GM12878 (cell line): Measurements from ENCODE around the gene UBAP1L. TPM values are rescaled to one million over a fixed set of nuclear protein-coding genes. Genes with fewer than 3 reads are reported as not detected.

Experiments used
- ATAC-seq: fragments of 200-7000 bp; cut with Tn5 transposase; 3 replicates; pipeline ENCODE4 v1.9.1; 2020; ENCODE audit warnings: mild to moderate bottlenecking, moderate library complexity
- BruUV-seq: library from RNA; stranded (reverse); fragments of 400-500 nt; replicated peaks from 2 replicates; lab custom pipeline; 2021; lab: Mats Ljungman, UMichigan
- CTCF ChIA-PET: fragments of 300-600 bp; sonication (Branson Sonifier 250); formaldehyde crosslinking; extraction: SDS; loops from one replicate; lab custom pipeline; 2021; ENCODE audit warnings: inconsistent platforms; lab: Yijun Ruan, JAX
- POLR2A ChIA-PET: fragments of 350-600 bp; formaldehyde crosslinking; extraction: SDS; loops from one replicate; lab custom pipeline; 2021; ENCODE audit warnings: inconsistent platforms; lab: Charles Lee
- RAD21 ChIA-PET: fragments of 300-600 bp; sonication (Branson Sonifier 250); formaldehyde crosslinking; loops from one replicate; lab custom pipeline; 2023; ENCODE audit warnings: antibody characterized with exemption; ENCODE audit not compliant: unreplicated experiment; lab: Charles Lee
- SMC1A ChIA-PET: fragments of 300-600 bp; sonication (Branson Sonifier 250); formaldehyde crosslinking; loops from one replicate; lab custom pipeline; 2023; ENCODE audit not compliant: unreplicated experiment, uncharacterized antibody; lab: Charles Lee
- DNase-seq: peaks from one replicate; pipeline ENCODE4 v3.0.0-alpha.2; 2011; ENCODE audit warnings: low read depth, low spot score
- FAIRE-seq: peaks from 3 replicates; lab custom pipeline; 2011; peaks lifted over from hg19 to GRCh38; lab: Jason Lieb, UNC
- H2AFZ ChIP-seq: 2 replicates; pipeline ENCODE4 v1.6.0; 2011; ENCODE audit warnings: low read depth, low read length, control low read depth; ENCODE audit not compliant: control insufficient read depth
- H3K27ac ChIP-seq: 2 replicates; pipeline ENCODE4 v1.5.1; 2011; ENCODE audit warnings: control low read depth; ENCODE audit not compliant: control insufficient read depth, insufficient read depth
- H3K27me3 ChIP-seq, 2 experiments: replicated peaks in 1 of 2; 2 replicates each; pipeline versions ENCODE4 v1.6.0 to v1.6.1; 2011; ENCODE audit warnings: low read length in 1 of 2; ENCODE audit not compliant: control insufficient read depth in 2 of 2, insufficient read depth in 2 of 2
- H3K36me3 ChIP-seq, 2 experiments: 2 replicates each; pipeline ENCODE4 v1.5.1; 2011; ENCODE audit warnings: low read length in 1 of 2; ENCODE audit not compliant: control insufficient read depth in 2 of 2, insufficient read depth in 2 of 2
- H3K4me1 ChIP-seq: 2 replicates; pipeline ENCODE4 v1.6.1; 2011; ENCODE audit warnings: mild to moderate bottlenecking, low read length, moderate library complexity, mixed read lengths; ENCODE audit not compliant: control insufficient read depth, insufficient read depth
- H3K4me2 ChIP-seq: 2 replicates; pipeline ENCODE4 v1.6.0; 2011; ENCODE audit warnings: control low read depth; ENCODE audit not compliant: control insufficient read depth, insufficient read depth
- H3K4me3 ChIP-seq: fragments of 200-600 bp; sonication (generic); 2 replicates; pipeline ENCODE4 v1.5.1; 2016
- H3K79me2 ChIP-seq: 2 replicates; pipeline ENCODE4 v1.6.0; 2011; ENCODE audit warnings: low read length; ENCODE audit not compliant: control insufficient read depth, insufficient read depth
- H3K9ac ChIP-seq: 2 replicates; pipeline ENCODE4 v1.8.0; 2011; ENCODE audit warnings: low read length, control low read depth, mixed read lengths; ENCODE audit not compliant: control insufficient read depth, insufficient read depth
- H3K9me3 ChIP-seq: replicated peaks from 3 replicates; pipeline ENCODE4 v1.5.1; 2011; ENCODE audit warnings: mild to moderate bottlenecking, low read length; ENCODE audit not compliant: control insufficient read depth, insufficient read depth
- H4K20me1 ChIP-seq: 2 replicates; pipeline ENCODE4 v1.6.0; 2011; ENCODE audit not compliant: control insufficient read depth, insufficient read depth
- EGR1 ChIP-seq, 2 experiments: IDR thresholded peaks; 1 replicate in 1 of 2; 2 replicates in 1 of 2; pipeline ENCODE4 v1.6.1; 2011 to 2012; ENCODE audit warnings: low read depth in 2 of 2, low read length in 2 of 2, borderline replicate concordance in 1 of 2, mild to moderate bottlenecking in 1 of 2, moderate library complexity in 1 of 2
- GATAD2B ChIP-seq: fragments of 450-650 bp; conservative IDR thresholded peaks from 2 replicates; pipeline ENCODE4 v1.6.1; 2017; ENCODE audit warnings: low read depth, mild to moderate bottlenecking, moderate library complexity
- IKZF2 ChIP-seq, 2 experiments: fragments of 450-650 bp; IDR thresholded peaks; 2 replicates each; pipeline ENCODE4 v1.6.1; 2017; ENCODE audit warnings: mild to moderate bottlenecking in 2 of 2, moderate library complexity in 2 of 2
- JUNB ChIP-seq: IDR thresholded peaks from 2 replicates; pipeline ENCODE4 v1.6.1; 2016; ENCODE audit warnings: antibody characterized with exemption, mild to moderate bottlenecking
- MEF2B ChIP-seq: fragments of 450-650 bp; IDR thresholded peaks from 2 replicates; pipeline ENCODE4 v1.6.1; 2018; ENCODE audit warnings: mild to moderate bottlenecking, moderate library complexity; ENCODE audit not compliant: partially characterized antibody, poor library complexity, severe bottlenecking
- NFIC ChIP-seq: IDR thresholded peaks from 2 replicates; pipeline ENCODE4 v1.6.1; 2012; ENCODE audit warnings: low read depth, mild to moderate bottlenecking, inconsistent platforms, low read length, moderate library complexity
- NFYB ChIP-seq: IDR thresholded peaks from 2 replicates; pipeline ENCODE4 v1.6.1; 2011; ENCODE audit warnings: low read depth, mild to moderate bottlenecking, low read length, improper control_type of control experiment, moderate library complexity; ENCODE audit not compliant: insufficient read depth
- NRF1 ChIP-seq: conservative IDR thresholded peaks from 2 replicates; pipeline ENCODE4 v1.6.1; 2011; ENCODE audit warnings: mild to moderate bottlenecking, low read depth, low read length, improper control_type of control experiment
- RBBP5 ChIP-seq: fragments of 200-600 bp; sonication (generic); conservative IDR thresholded peaks from 2 replicates; pipeline ENCODE4 v1.6.1; 2016
- SMC3 ChIP-seq: IDR thresholded peaks from 2 replicates; pipeline ENCODE4 v1.6.1; 2011; ENCODE audit warnings: low read length, improper control_type of control experiment, borderline replicate concordance
- TARDBP ChIP-seq: IDR thresholded peaks from 2 replicates; pipeline ENCODE4 v1.6.1; 2016; ENCODE audit warnings: borderline replicate concordance
- ZNF274 ChIP-seq: IDR thresholded peaks from one replicate; pipeline ENCODE4 v1.8.0; 2011; ENCODE audit not compliant: insufficient read length, insufficient read depth
- ZNF622 ChIP-seq: fragments of 450-650 bp; IDR thresholded peaks from 2 replicates; pipeline ENCODE4 v1.6.1; 2017; ENCODE audit warnings: mild to moderate bottlenecking, inconsistent platforms
- ZZZ3 ChIP-seq: IDR thresholded peaks from 2 replicates; pipeline ENCODE4 v1.6.1; 2011; ENCODE audit warnings: low read depth; ENCODE audit not compliant: control insufficient read depth, insufficient read length
- WGBS: methylation state at CpG from one replicate; pipeline ENCODE4 v1.1.6; 2016; ENCODE audit warnings: low lambda C conversion rate; ENCODE audit not compliant: insufficient replicate concordance, insufficient coverage; ENCODE audit errors: missing lambda C conversion rate; 5-methylcytosine and 5-hydroxymethylcytosine counted together
- in situ Hi-C: fragments of 300-500 bp; cut with MboI; formaldehyde crosslinking; loops from 9 replicates; pipeline ENCODE4 v1.14.3; 2018; ENCODE audit warnings: mixed read lengths
- intact Hi-C: fragments of 100-400 bp; cut with micrococcal nuclease; formaldehyde crosslinking; loops from one replicate; pipeline ENCODE4 v1.14.2; 2022; ENCODE audit not compliant: unreplicated experiment
- polyA plus RNA-seq, 11 experiments: library from polyadenylated mRNA; depleted of rRNA in 4 of 11; unstranded in 6 of 11; stranded (reverse) in 5 of 11; fragments of >200 nt; fragmentation: Nextera tagmentation in 4 of 11; fragmentation: Illumina TruSeq in 1 of 11; extraction: Ambion mirVana in 4 of 11; extraction: Trizol in 1 of 11; gene quantifications; 1 replicate in 1 of 11; 2 replicates in 10 of 11; pipeline versions ENCODE4 v1.2.1 to v1.2.3, GENCODE V29; 2011 to 2016; ENCODE audit warnings: inconsistent platforms in 2 of 11, missing spikeins in 2 of 11, low read depth in 1 of 11
- total RNA-seq, 4 experiments: library from RNA; depleted of rRNA in 3 of 4; stranded (reverse); fragments of >200 nt in 3 of 4; fragmentation: Illumina TruSeq in 1 of 4; extraction: Trizol in 1 of 4; gene quantifications; 2 replicates each; pipeline versions ENCODE4 v1.2.1 to v1.2.3, GENCODE V29; 2013 to 2021

The UBAP1L gene
- total and polyA plus RNA-seq, 10 of the 15 experiments (the other 5 are each of a cell fraction or from before 2014, with no cell fraction given), result 0.03 to 2.6 (median 1.0) TPM

- ATAC-seq (no peak), FAIRE-seq (no peak), DNase-seq (no peak)
- intact Hi-C loops, result no loop called here
- Histone ChIP-seq H3K9me3 (no peaks in the 10 kb centered on the region), H3K27ac (no peak overlapping the region), H3K27me3 (no peaks in the 10 kb centered on the region; a peak in 1 of 4 replicates), H3K4me2 (no peak overlapping the region), H3K9ac (no peak overlapping the region), H4K20me1 (no peaks in the 10 kb centered on the region), H3K79me2 (no peaks in the 10 kb centered on the region), H3K36me3 (no peaks in the 10 kb centered on the region), H3K4me3 (no peak overlapping the region), H2AFZ (no peak overlapping the region), H3K4me1 (no peaks in the 10 kb centered on the region)
- ChIA-PET SMC1A (interaction anchor here (1.0 to 2.0 kb wide), 2 partner anchors 10 to 23 kb away, joined by 3 to 5 read pairs; no protein-coding TSS in a partner anchor), CTCF (interaction anchor here (1.4 to 3.6 kb wide), 2 partner anchors 26 to 41 kb away, joined by 4 to 12 read pairs; no protein-coding TSS in a partner anchor), POLR2A (interaction anchor here (1.7 kb wide), 1 partner anchor 9 kb away, joined by 5 read pairs; no protein-coding TSS in a partner anchor), RAD21 (no interaction called here)
- no peak for TF ChIP-seq ZNF274
- no peak for TF ChIP-seq GATAD2B
- no peak for TF ChIP-seq NFYB
- no peak for TF ChIP-seq JUNB
- TF ChIP-seq NRF1, result no peak
- no peak for TF ChIP-seq EGR1 (IDR thresholded peaks at IDR 0.05; ENCODE audit: borderline replicate concordance in 1 of 2, low read depth in 2 of 2, low read length in 2 of 2)
- TF ChIP-seq ZZZ3, result no peak
- no peak for TF ChIP-seq SMC3
- TF ChIP-seq IKZF2 (IDR thresholded peaks at IDR 0.05), result no peak
- no peak for TF ChIP-seq MEF2B
- no peak for TF ChIP-seq NFIC
- TF ChIP-seq TARDBP, result no peak
- no peak for TF ChIP-seq ZNF622
- no peak for TF ChIP-seq RBBP5
- 41% methylated on average over 4 of the region's 4 CpGs for WGBS
- in situ Hi-C loops, result no loop called here
- BruUV-seq, result no TSS peak
Observed at GRCh38 chr15:65059931-65060596, 54.9 kb downstream of the UBAP1L start.
